Measurements from ENCODE around the gene STXBP1. TPM values are rescaled to one million over a fixed set of nuclear protein-coding genes. Genes with fewer than 3 reads are reported as not detected.
"Not testable (repeated sequence)": the region's sequence is repeated elsewhere in the genome, so short reads cannot be mapped to it uniquely, and the experiment has no call there.

The STXBP1 gene
- total RNA-seq, 1 experiment from 2014 or later = 7.2 TPM

DNA sequence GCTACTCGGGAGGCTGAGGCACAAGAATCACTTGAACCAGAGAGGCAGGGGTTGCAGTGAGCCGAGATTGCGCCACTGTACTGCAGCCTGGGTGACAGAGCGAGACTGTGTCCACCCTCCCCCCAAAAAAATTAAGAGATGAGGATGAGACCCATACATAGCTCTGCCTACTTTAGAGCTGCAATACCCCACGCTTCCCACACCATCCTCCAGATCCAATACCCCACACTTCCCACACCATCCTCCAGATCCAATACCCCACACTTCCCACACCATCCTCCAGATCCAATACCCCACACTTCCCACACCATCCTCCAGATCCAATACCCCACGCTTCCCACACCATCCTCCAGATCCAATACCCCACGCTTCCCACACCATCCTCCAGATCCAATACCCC is 34.9 kb upstream of the STXBP1 start:
- DNase-seq (ENCODE audit: low spot score) = not testable (repeated sequence)

DNA sequence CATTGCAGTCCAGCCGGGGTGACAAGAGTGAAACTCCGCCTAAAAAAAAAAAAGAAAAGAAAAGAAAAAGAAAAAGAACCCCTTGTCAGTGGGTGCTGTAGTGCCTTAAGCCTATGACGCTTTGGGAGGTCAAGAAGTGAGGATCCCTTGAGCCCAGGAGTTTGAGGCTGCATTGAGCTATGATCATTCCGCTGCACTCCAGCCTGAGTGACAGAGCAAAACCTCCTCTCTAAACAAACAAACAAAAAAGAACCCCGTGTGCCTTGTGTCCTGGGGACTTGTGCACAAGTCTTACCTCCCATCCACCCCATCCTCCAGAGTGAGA is 33.5 kb upstream of the STXBP1 start:
- DNase-seq (ENCODE audit: low spot score) = no peak

DNA sequence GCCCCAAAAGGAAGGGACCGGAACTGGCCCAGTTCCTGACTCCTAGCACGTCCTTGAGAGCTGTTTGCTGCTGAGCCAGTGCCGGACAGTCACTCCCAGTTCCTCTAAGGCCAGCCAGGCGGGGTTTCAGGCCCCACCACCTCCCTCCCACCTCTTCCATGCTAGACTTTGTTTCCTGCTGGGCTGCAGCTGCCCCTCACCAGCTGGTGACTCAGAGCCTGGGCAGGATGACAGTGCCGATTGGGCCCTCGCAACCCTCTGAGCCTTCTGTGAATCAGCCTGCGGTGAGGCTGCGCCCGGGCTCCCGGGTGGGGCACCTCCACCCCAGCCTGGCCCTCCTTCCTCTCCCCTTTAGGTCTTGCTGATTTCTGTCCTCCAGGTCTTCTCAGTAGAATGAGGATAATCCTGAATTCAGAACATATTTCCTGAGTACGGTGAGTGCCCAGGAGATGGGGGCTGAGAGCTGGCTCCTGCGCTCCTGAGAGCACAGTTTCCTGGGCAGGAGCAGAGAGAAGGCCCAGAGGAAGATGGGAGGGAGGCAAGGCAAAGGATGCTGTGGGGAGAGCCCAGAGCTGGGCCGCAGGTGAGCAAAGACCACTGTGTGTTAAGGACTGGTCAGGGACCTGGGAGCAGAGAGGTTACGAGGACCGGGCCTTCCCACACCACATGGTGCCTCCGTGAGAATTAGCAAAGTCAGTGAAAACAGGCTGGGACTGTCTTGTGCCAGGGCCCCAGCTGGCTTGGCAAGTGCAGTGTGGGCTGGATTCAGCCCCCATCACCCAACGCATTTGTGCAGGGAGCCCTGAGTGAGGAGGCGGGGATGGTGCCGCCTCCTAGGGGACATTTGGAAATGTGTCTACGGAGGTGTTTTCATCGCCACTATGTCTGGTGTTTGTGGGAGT is 32.9 kb upstream of the STXBP1 start:
- DNase-seq (ENCODE audit: low spot score) = peak; percentile 98

DNA sequence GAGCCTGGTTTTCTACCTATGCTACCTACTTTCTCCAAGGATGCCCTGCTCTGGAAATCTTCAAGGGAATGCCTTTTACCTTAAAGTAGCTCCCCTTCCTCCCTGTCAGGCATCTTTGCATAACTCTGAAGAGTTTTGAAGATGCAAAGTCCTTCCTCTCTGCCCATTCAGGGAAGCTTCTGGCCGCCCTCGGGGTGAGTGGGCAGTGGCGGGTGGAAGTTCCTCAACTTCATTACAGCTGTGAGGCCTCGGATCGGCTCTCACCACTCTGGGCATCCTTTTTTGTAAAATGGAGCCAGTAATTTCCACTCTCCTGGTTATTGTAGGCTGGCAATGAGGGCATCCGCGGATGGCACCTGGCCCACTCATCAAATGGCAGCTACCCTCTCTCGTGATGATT is 31.7 kb upstream of the STXBP1 start:
- no peak for DNase-seq (ENCODE audit: low spot score)

DNA sequence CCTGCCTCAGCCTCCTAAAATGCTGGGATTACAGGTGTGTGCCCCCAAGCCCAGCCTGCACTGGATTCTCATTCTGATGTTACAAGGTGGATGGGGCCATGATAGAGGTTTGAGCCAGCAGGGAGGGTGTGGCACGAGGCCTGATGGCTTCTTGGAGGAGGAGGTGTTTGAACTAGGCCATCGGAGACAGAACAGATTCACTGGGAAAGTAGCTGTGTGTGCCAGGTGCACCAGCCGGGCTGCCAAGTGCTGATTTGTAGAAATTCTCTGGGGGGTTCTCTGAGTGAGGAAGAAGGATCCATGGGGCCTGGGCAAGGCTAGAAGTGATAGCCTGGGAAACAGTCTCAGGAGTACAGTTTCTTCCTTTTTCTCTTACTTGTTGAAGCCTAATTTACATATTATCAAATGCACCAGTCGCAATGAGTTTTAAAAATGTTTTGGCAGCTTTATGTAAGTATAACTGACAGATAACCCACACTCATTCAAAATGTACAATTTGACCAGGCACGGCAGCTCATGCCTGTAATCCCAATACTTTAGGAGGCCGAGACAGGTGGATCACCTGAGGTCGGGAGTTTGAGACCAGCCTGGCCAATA is 31.1 kb upstream of the STXBP1 start:
- no peak for DNase-seq (ENCODE audit: low spot score)

DNA sequence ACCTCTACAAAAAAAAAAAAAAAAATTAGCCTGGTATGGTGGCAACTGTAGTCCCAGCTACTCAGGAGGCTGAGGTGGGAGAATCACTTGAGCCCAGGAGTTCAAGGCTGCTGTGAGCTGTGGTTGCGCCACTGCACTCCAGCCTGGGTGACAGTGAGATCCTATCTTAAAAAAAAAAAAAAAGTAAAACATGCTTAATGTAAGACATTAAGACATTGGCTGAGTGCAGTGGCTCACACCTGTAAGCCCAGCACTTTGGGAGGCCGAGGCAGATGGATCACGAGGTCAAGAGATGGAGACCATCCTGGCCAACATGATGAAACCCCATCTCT is 27.6 kb upstream of the STXBP1 start:
- DNase-seq (ENCODE audit: low spot score) = not testable (repeated sequence)

DNA sequence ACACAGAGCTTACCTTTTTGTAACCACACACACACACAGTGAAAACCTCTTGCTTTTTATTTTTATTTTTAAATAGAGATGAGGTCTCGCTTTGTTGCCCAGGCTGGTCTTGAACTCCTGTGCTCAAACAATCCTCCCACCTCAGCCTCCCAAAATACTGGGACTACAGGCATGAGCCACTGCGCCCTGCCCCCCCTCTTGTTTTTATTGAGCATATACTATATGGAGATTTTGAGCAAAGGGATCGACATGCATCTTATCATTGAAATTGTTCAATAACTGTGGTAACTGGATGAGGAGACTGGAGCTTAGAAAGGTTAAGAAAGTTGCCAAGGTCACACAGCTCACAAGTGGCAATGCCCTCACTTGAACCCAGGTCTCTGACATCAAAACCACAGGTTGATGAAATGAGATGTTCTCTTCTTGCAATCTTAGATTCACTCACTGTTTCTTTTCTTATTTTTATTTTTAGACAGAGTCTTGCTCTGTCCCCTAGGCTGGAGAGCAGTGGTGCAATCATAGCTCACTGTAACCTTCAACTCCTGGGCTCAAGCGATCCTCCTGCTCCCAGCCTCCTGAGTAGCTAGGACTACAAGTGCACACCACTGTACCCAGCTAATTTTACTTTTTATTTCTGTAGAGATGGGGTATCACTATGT is 26.8 kb upstream of the STXBP1 start:
- no peak for DNase-seq (ENCODE audit: low spot score)

DNA sequence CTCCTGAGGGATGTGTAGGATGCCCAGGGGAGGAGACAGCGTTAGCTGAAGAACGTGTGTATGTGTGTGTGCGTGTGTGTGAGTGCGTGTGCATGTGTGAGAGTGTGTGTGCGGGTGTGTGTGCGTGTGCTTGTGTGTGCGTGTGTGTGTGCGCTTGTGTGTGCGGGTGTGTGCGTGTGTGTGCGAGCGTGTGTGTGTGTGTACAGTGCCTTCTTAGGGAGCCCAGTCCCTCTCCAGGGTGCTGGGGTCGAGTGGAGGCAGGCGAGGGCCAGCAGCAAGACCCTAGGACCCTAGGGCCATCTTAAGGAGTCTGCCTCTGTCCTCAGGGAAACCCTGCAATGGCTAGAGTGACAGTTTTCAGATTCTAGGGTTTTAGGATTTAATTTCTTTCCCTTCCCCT is 26.0 kb upstream of the STXBP1 start:
- no peak for DNase-seq (ENCODE audit: low spot score)

DNA sequence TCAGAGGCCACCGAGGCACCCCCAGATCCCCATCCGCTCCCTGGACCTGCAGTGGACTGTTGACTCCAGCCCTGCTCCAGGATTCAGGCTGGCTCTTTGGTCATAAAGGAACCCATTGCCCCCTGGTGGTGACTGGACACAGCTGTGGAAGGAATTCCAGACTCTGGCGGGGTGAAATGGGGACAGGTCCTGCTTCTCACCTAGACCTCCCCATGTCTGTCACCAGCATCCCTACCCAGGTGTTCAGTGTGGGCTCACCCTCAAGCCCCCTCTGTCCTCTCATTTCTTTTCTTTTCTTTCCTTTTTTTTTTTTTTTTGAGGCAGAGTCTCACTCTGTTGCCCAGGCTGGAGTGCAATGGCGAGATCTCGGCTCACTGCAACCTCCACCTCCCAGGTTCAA is 25.5 kb upstream of the STXBP1 start:
- peak; percentile 72 for DNase-seq (ENCODE audit: low spot score)

DNA sequence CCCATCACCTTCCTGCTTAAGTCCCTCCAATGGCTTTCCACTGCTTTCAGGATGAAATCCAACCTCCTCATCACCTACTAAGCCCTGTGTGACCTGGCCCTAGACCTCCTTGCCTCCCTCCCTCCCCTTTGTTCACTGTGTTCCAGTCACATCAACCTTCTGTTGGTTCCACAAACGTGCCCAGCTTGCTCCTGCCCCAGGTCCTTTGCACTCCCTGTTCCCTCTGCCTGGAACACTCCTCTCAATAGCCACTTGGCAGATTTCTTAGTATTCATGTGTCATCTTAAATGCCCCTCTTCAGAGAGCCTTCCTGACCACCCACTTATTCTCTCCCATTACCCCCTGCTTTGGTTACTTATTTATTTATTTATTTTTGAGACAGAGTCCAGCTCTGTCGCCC is 24.1 kb upstream of the STXBP1 start:
- no peak for DNase-seq (ENCODE audit: low spot score)

DNA sequence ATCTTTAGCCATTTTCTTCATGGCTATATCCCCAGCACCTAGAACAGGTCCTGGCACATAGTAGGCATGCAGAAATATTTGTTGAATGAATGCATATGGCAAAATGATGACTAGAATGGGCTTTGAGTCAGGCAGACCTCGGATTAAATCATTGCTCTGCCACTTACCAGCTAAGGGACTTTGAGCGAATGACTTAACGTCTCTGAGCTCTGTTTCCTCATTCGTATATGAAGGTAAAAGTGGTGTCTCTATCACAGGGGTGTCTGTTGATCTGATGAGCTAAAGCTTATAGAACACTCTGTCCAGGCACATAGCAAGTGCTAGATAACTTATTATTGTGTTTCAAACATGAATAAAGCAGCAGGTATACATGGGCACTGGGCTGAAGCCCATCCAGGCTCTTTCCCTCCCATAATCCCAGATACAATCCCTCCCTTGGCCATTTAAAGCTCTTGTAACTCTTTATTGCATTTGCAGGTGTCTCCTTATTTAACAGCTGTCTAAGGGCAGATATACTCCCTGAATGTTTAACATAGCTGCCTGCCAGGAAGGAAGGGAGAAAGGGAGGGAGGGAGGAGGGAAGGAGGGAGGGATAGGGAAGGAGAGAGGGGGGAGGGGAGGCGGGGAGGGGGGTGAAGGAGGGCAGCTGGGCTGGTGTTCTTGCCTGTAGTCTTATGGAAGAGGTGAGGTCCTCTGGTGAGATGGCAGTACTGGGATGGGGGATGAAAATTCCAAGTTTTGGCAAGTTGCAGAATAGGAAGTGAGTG is 23.2 kb upstream of the STXBP1 start:
- DNase-seq (ENCODE audit: low spot score) = no peak

DNA sequence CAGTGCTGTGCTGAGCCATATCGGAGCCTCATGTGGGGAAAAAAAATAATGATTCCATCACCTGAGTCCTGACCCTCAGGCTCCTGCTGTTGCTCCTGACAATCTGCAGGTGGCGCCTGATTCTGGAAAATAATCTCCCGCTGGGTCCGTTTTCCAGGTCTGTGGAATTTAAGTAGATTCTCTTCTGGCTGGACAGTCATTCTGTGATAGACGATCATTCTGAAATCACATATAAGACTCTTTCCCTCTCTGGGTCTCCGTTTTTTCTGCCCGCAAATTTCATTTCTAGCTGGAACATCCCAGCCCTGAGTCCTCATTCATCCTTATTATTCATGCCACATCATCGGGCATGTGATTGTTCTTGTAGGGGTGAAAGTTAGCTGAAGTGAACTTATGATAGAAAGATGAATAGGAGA is 22.1 kb upstream of the STXBP1 start:
- peak; percentile 63 for DNase-seq (ENCODE audit: low spot score)

DNA sequence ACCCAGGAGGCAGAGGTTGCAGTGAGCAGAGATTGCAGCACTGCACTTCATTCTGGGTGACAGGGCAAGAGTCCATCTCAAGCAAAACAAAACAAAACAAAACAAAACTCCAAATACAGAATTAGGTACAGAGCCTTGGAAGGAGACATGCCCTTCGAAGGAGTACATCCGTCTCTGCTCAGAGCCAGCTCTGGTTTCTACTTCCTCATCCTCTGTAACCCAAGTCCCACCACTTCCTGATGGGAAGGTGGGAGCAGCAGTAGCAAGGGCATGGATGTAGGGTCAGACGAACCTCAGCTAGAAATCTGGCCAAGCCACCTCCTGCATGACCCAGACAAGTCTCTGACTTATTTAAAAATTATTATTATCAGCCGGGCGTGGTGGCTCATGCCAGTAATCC is 16.5 kb upstream of the STXBP1 start:
- no peak for DNase-seq (ENCODE audit: low spot score)

DNA sequence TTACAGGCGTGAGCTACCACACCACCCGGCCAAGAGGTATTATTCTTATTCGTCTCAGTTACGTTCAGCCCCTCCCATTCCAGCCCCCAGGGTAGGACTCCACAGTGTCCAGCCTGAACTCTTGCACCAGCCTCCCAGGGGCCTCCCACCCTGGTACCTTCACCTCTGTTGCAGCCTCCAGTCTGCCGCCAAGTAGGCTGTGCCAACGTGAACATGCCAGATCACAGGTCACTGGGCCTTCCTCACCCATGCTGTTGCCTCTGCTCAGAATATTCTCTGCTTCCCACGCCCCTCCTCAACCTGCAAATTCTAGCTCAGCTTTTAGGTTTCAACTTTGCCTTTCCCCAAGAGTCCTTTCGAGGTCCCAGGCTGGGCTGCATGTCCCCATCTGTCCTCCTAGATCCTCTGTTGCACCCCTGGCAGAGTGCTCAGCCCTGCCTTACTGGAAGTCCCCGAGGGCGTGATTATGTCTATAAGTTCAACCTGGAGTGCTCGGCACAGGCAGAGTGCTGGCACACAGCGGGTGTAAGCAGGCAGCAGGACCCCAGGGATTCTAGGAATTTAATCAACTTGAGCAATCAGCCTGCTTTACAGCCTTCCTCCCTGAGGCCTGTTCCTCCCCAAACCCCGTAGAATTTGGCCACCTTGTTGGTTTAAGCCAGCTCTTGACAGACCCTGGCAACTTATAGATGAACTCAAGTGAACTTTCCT is 13.1 kb upstream of the STXBP1 start:
- DNase-seq (ENCODE audit: low spot score) = no peak

DNA sequence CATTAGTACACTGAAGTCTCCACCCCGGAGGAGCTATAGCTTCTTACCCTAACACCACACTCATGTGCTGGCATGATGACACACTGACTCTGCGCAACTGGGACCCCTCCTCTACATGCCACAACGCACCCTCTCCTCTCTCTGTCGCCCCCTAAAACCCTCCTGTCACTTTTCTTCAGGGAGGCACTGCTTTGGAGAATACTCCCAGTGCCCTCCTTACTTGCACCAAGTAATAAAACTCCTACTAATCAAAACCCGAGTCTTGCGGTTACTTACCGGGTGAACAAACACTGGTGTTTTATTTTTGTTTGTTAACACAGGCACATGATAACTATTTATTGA is 12.6 kb upstream of the STXBP1 start:
- no peak for DNase-seq (ENCODE audit: low spot score)

DNA sequence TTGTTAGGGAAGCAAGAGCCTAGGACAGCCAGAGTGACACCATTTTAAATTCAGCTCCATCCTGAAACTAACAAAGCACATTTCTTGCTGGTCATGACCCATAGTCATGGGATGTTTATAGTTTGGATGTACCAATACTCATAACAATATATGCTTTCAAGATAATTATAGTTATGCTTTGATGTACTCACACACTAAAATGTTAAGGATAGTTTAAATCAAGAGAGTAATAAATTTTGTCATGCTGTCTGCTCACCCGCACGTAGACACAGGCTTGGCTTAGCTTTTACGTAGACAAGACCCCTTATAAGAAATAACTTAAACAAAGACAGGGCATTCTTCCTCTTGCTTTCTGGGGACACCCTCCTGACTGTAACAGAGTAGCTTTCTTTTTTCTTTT is 8.9 kb upstream of the STXBP1 start:
- DNase-seq (ENCODE audit: low spot score) = no peak

DNA sequence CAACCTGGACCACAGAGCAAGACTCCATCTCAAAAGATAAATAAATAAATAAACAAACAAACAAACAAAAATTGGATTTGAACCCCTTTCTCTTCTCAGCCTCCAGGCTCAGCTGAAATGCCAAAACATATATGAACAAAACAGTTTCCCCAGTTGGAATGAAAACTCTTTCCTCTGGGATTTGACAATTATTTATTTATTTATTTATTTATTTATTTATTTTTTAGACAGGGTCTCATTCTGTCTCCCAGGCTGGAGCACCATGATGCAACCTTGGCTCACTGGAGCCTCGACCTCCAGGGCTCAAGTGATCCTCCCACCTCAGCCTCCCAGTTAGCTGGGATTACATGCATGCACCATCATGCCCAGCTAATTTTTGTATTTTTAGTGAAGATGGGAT is 6.0 kb upstream of the STXBP1 start:
- DNase-seq (ENCODE audit: low spot score) = no peak

DNA sequence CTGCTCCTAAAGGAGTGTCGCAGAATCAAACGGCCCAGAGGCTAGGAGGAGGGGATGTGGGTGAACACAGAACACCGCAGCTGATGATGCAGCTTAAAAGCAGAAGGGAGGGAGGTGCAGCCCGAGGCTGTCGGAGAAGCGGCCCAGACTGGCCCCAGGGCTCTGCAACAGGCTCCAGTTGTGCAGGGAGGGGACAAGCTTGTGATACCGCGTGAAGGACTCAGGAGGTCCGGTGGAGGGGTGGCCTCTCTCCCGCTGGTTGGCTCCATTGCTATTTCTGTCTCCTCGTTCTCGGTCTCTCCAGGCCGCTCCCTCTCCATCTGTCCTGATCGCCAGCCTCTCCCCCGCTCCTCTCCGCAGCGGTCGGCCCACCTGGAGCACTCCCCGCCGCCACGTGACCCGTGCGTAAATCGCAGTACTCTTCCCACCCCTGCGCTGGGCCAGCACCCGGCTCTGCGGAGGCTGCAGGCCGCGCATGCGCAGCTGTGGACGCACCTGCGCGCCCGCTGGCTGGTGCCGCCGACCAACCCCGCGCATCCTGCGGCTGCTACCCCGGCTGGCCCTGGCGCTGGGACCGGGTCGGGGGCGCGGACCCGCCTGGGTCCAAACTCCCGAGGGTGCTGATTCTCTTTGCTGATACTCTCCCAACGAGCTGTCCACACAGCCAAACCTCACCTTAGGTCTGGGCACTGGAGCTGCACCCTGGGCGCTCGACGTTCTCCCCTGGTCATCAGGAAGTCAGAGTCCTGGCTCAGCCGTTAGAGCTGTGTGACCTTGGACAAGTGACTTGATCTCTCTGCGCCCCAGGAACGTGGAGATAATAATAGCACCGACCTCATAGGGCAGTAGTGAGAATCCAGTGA is 3.7 kb upstream of the STXBP1 start:
- no peak for DNase-seq (ENCODE audit: low spot score)

DNA sequence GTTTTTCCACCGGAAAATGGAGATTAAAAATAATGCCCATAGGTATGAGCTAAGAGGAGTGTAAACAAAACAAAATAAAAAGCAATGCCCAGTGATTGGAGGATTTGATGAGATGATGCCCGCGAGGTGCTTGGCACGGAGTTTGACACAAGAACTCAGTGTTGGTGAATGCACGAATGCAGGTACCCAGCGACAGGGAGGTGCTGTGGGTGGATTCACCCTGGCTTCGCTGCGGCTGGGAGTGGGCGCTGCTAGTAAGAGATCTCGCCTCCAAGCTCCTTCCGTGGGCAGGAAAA is 526 bp upstream of the STXBP1 start:
- DNase-seq (ENCODE audit: low spot score) = no peak

DNA sequence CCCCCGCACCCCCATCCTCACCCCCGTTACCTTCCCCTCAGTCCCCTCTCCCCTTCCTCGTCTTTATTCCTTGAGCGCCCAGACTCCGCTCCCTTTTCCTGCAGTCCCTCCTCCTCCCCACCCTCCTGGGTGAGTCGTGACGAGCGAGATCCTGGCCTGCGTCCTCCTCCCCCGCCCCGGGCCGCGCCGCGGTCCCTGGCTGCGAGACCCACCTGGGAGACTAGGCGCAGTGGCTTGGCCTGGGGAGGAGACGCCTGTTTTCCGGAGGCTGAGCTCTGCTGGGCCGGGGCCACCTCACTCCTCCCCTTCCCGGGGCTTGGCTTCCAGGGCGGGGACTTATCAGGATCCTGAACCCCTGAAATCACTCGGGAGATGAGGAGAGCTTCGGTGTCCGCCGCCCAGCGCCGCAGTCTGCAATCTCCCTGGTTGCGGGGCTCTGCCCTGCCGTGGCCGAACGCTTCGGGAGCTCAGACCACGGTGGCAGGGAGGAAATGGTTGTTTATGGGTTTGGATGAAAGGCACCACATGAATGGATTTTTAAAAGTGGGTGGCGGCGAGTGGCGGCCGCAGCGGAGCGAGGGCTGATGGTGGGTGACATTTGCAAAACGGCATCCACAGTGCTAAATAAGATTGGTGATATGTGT is 984 bp downstream of the STXBP1 start:
- DNase-seq (ENCODE audit: low spot score) = peak; percentile 19

DNA sequence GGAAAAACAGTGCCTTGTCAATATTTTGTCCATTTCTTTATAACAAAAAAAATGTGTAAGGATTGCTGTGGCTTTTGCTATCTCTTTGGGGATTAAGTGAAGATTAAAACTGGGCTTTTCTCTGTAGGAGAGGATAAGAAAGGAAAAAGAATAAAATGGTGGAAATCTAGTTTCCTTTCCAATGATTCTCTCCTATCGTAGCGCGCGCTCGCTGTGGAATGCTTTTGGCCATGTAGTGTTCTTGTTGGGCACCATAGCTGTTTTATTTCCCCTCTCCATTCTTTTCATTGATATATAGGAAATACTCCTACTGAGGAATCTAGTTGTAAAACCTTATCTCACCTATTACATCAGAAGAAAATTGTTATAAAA is 1.5 kb downstream of the STXBP1 start:
- DNase-seq (ENCODE audit: low spot score) = no peak

Data from H4 (cell line).